ENCODE measurements around the gene RUVBL2. TPM values are rescaled to one million over a fixed set of nuclear protein-coding genes. Genes with fewer than 3 reads are reported as not detected.

Gene RUVBL2
- polyA plus RNA-seq, 4 donors, result 86.0 to 106 (median 95.6) TPM

GRCh38 chr19:48987323-48987722 lies 6.4 kb upstream of the RUVBL2 start:
- DNase-seq (ENCODE audit: low read depth in 4 of 4, low spot score in 2 of 4), result no peak

GRCh38 chr19:48988286-48988685 lies 5.4 kb upstream of the RUVBL2 start:
- DNase-seq (ENCODE audit: low read depth in 4 of 4, low spot score in 2 of 4), result no peak

- DNase-seq (ENCODE audit: low read depth in 4 of 4, low spot score in 2 of 4), result no peak
Measured at GRCh38 chr19:48988860-48989259, 4.8 kb upstream of the RUVBL2 start.

DNA sequence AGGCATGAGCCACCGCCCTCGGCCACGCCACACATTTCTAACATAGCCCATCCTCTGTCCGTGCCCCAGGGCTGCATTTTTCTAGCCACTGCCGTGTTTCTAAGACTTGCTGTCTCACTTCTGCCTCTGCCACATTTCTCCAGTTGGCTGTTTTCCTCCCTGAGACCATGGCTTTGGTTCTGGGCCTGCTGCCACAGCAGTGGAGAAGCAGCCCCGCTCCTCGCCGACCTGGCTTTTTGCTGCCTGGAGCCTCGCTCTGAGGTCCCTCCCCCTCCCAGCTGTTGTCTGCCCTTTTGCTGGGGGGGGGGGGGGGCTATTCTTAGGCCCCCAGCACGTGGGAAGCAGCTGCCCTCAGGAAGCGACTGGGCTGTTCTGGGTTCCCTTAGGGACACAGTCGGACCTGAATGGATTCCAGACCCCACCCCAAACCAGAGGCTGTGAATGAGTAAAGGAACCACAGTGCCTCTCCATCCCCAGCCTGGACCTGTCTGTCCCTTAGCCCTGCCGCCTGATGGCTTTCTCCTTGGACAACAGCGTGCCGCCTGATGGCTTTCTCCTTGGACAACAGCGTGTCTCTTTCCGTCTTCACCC lies 3.9 kb upstream of the RUVBL2 start:
- no peak for DNase-seq (ENCODE audit: low read depth in 4 of 4, low spot score in 2 of 4)

DNA sequence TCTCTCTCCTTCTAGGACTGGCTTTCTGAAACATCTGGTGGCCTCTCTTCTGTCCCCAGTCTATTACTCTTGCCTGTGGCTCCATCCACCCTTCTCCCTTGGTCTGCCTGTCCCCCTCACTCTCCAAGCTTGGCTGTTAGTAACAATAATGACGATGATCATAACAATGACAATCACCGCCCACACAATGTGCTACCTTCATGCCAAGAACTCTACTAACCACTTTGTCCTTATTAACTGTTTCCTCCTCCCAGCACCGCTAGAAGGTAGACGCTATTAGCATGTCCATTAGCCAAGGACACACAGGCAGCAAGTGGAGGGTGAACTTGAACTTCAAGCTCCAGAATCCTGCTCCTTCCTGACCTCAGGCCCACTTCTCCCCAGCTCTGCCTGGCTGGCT lies 3.3 kb upstream of the RUVBL2 start:
- no peak for DNase-seq (ENCODE audit: low read depth in 4 of 4, low spot score in 2 of 4)

DNA sequence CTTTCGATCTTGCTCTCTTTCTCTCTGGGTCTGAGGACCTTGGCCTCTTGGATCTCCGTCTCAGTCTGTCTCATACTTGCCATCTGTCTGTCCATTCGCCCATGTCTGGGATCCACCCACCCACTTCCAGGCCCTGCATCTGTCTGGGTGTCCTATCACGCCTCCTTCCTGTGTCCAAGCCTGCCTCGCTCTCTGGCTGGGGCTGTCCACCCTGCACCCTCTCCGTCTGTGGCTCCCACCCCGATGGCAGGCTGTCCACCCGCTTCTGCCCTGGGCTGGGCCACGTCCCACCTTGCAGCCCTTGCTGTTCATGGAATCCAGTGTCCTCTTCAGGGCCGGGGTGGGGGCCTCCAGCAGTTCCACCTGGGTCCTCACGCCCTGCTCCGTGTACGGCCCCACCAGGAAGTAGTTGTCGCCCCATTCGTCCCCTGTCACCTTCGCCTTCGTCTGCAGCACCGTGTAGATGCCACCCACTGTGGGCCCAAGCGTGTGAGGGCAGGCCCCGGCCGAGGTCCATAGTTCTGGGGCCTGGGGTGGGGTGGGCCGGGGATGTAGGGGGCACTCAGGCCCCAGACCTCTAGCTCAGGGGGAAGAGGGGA lies 2.6 kb upstream of the RUVBL2 start:
- no peak for DNase-seq (ENCODE audit: low read depth in 4 of 4, low spot score in 2 of 4)

- DNase-seq (ENCODE audit: low read depth in 4 of 4, low spot score in 2 of 4), result peak in 1 of 4 donors; percentile 57
Measured at GRCh38 chr19:48991873-48992580, 1.7 kb upstream of the RUVBL2 start.

GRCh38 chr19:48992581-48993174 lies 1.0 kb upstream of the RUVBL2 start:
- peak in 1 of 4 donors; percentile 25 for DNase-seq (ENCODE audit: low read depth in 4 of 4, low spot score in 2 of 4)

DNA sequence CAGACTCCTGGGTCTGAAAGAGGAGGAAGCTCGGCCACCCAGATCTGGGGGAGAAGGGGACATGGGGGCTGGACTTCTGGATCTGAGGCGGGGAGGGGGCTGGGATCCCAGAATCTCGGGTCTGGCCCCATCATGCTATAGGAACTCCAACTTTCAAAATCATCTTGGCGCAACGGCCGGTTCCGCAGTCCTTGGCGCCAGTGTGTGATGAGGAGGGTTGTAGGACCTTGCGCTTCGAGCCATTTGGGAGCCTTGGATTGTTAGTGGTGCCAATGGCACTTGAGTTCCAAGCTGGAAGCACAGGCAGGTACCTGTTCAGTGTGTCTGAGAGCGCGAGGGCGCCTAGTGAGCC lies 324 bp downstream of the RUVBL2 start:
- no peak for DNase-seq (ENCODE audit: low read depth in 4 of 4, low spot score in 2 of 4)

GRCh38 chr19:48997972-48998371 lies 4.3 kb downstream of the RUVBL2 start:
- no peak for DNase-seq (ENCODE audit: low read depth in 4 of 4, low spot score in 2 of 4)

GRCh38 chr19:48999481-49000325 lies 6.0 kb downstream of the RUVBL2 start:
- DNase-seq (ENCODE audit: low read depth in 4 of 4, low spot score in 2 of 4), result no peak

GRCh38 chr19:49004133-49004532 lies 10.4 kb downstream of the RUVBL2 start:
- DNase-seq (ENCODE audit: low read depth in 4 of 4, low spot score in 2 of 4), result no peak

- no peak for DNase-seq (ENCODE audit: low read depth in 4 of 4, low spot score in 2 of 4)
Measured at GRCh38 chr19:49004964-49005614, 11.4 kb downstream of the RUVBL2 start.

DNA sequence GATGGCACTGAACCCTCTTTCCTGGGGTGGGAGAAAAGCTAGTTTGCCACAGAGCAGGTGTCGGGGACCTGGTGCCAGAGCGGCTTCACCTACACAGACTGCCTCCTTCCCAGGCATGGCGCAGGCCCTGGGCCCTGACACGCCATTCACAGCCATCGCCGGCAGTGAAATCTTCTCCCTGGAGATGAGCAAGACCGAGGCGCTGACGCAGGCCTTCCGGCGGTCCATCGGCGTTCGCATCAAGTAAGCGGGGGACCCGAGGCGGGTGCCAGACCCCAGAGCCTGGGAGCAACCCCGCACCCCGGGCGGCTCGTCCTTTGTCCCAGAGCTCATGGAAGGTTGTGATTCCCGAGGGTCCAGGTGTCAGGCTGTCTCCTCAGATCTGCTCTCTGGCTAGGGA lies 13.2 kb downstream of the RUVBL2 start:
- DNase-seq (ENCODE audit: low read depth in 4 of 4, low spot score in 2 of 4), result no peak

DNA sequence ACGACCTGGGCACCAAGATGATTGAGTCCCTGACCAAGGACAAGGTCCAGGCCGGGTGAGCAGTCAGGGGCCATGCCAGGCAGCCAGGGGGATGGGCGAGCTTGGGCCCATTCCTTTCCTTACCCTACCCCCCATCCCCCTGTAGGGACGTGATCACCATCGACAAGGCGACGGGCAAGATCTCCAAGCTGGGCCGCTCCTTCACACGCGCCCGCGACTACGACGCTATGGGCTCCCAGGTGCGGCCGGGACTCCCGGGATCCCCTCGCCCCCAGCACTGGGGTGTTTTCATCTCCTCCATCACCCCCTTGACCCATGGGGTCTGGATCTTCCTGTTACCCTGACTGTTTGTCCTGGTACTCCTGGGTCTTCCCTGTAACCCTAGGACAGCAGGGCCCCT lies 16.1 kb downstream of the RUVBL2 start:
- no peak for DNase-seq (ENCODE audit: low read depth in 4 of 4, low spot score in 2 of 4)

- DNase-seq (ENCODE audit: low read depth in 4 of 4, low spot score in 2 of 4), result no peak
Measured at GRCh38 chr19:49010453-49010852, 16.8 kb downstream of the RUVBL2 start.

DNA sequence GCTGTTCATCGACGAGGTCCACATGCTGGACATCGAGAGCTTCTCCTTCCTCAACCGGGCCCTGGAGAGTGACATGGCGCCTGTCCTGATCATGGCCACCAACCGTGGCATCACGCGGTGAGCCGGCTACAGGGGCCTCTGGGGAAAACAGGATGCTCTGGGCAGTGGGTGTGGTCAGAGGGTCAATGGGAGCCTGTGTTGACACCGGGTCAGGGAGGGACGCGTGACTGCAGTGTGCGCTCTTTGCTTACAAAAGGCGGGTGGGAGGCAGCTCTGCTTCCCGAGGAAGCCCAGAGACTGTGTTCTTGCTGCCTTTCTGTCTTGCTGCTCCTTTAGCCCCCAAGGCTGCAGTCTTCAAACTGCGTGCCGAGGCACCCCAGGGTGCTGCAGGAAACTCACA lies 17.5 kb downstream of the RUVBL2 start:
- DNase-seq (ENCODE audit: low read depth in 4 of 4, low spot score in 2 of 4), result no peak

DNA sequence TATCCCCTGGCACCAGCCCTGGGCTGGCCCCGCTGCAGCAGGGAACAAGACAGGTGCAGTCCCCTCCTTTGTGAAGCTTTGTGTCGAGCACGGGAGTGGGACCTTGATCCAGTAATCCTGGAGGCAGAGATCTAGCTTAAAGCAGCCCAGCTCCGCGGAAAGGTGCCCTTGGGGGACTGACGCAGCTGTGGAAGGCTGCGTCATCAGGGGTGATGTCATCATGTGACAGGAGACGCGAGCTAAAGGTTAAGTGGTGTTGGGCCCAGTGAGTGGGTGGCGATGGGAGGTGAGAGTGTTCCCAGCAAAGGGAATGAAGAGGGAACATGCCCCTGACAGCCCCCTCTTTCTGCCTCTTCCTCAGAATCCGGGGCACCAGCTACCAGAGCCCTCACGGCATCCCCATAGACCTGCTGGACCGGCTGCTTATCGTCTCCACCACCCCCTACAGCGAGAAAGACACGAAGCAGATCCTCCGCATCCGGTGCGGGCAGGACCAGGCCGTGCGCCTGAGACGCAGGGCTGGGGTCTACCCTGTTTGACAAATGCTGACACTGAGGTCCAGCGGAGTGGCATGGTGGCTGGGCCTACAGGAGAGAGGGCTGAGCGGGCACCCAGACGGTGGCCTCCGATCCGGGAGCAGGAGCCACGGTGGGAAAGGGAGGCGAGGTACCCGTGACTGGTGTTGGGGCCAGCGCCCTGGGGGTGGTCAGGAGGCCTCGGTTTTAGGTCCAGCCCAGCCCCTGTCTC lies 20.6 kb downstream of the RUVBL2 start:
- no peak for DNase-seq (ENCODE audit: low read depth in 4 of 4, low spot score in 2 of 4)

GRCh38 chr19:49014870-49015255 lies 21.2 kb downstream of the RUVBL2 start:
- no peak for DNase-seq (ENCODE audit: low read depth in 4 of 4, low spot score in 2 of 4)

All from left renal cortex interstitium (tissue), 4 donors.